Heart left ventricle (tissue), 13 donors: ENCODE measurements around the gene TRIM47.
A peak's percentile ranks its signal among the peaks of the same experiment; 100 is the strongest.

Experiments used
- CTCF ChIP-seq, 12 donors: fragments of 200-600 bp; sonication (generic) in 4 of 12; IDR thresholded peaks; one replicate each; pipeline versions ENCODE4 v1.5.0 to v1.8.0; 2018 to 2022; ENCODE audit warnings: antibody characterized with exemption in 12 of 12, mild to moderate bottlenecking in 5 of 12
- POLR2A ChIP-seq, 2 donors: fragments of 450-650 bp; IDR thresholded peaks; one replicate each; pipeline ENCODE4 v1.6.1; 2017; ENCODE audit warnings: antibody characterized with exemption in 2 of 2, mild to moderate bottlenecking in 2 of 2, moderate library complexity in 2 of 2
- donor health status: ischemic (EF 13 %, LVEDD 7.1; RV severe dilation, severe dysfunction).
- donor health status: DM: no; HTN: yes; CAD: no.
- donor health status: DM: no; HTN: no; CAD: no.
- donor health status: ischemic (EF 25% LVEDD 6.9; RV normal size, moderate dysfunction).
- donor health status: ischemic (EF 25% LVEDD 5.7; RV mildly dilated, moderate dysfunction).
- donor health status: ischemic (EF 35%, LVEDD 5.7; RV mildly dilated, moderate dysfunction).
- donor health status: nonischemic (EF 11% LVEDD 7.7; RV severe dilation, severe dysfunction).
- donor health status: DM: yes; HTN: yes; CAD: no.
- donor health status: PGD.
- donor health status: ischemic (EF 29% LVEDD 5.4; RV normal size, mild dysfunction).
- donor health status: nonischemic (EF 23%, LVEDD 6.1; RV moderate dilation, normal function).

GRCh38 chr17:75877752-75878173 is 618 bp downstream of the TRIM47 start:
- peak in 9 of 12 donors; percentile 8 to 67 (median 48) for TF ChIP-seq CTCF (IDR thresholded peaks at IDR 0.05)
- TF ChIP-seq POLR2A (IDR thresholded peaks at IDR 0.05), result no peak
